SK-N-SH treated with all-trans-retinoic acid at 6 μM for 48 hours (cell line): ENCODE results near the gene PLPPR2.

Experiments
- BACH2 ChIP-seq: fragments of 250-450 bp; sonication (Bioruptor Pico); IDR thresholded peaks from 2 replicates; pipeline ENCODE4 v1.9.0; 2021; ENCODE audit warnings: mild to moderate bottlenecking, borderline replicate concordance
- POU6F1 ChIP-seq: fragments of 250-450 bp; sonication (Bioruptor Pico); IDR thresholded peaks from 2 replicates; pipeline ENCODE4 v1.8.0; 2021; ENCODE audit warnings: low read depth, mild to moderate bottlenecking, moderate library complexity, borderline replicate concordance
- RARB ChIP-seq: fragments of 250-450 bp; sonication (Bioruptor Pico); IDR thresholded peaks from 2 replicates; pipeline ENCODE4 v1.8.0; 2021; ENCODE audit warnings: mild to moderate bottlenecking, moderate library complexity
- TSHZ2 ChIP-seq: fragments of 250-450 bp; sonication (Bioruptor Pico); IDR thresholded peaks from 2 replicates; pipeline ENCODE4 v1.5.0; 2020; ENCODE audit warnings: mild to moderate bottlenecking, moderate library complexity
- ZNF8 ChIP-seq: fragments of 450-650 bp; formaldehyde crosslinking; IDR thresholded peaks from 2 replicates; pipeline ENCODE4 v1.5.0; 2020; ENCODE audit warnings: mild to moderate bottlenecking, moderate library complexity

GRCh38 chr19:11321191-11322126 lies 33.8 kb upstream of the PLPPR2 start:
- TF ChIP-seq ZNF8 (CRISPR knock-in tag), result no peak
- TF ChIP-seq POU6F1 (CRISPR knock-in tag), result no peak
- no peak for TF ChIP-seq BACH2 (CRISPR knock-in tag)
- TF ChIP-seq RARB, result no peak
- TF ChIP-seq TSHZ2 (CRISPR knock-in tag), result no peak
